Measurements from ENCODE around the gene SFT2D1. TPM values are rescaled to one million over a fixed set of nuclear protein-coding genes. Genes with fewer than 3 reads are reported as not detected.
A peak's percentile ranks its signal among the peaks of the same experiment; 100 is the strongest.
"Not testable (repeated sequence)": the region's sequence is repeated elsewhere in the genome, so short reads cannot be mapped to it uniquely, and the experiment has no call there.

SFT2D1 gene
- total RNA-seq, 4 donors from 2014 or later, result 36.8 to 53.5 (median 48.4) TPM

- no peak for DNase-seq
- Histone ChIP-seq H3K27me3 (no peaks in the 10 kb centered on the region), H3K36me3 (no peaks in the 10 kb centered on the region), H3K4me1 (peaks cover 7 to 10% of the 10 kb centered on the region in 2 donors), H3K27ac (no peak overlapping the region), H3K4me3 (replicated peaks in 1 of 3) (no peak overlapping the region), H3K9me3 (no peaks in the 10 kb centered on the region)
- no peak for TF ChIP-seq POLR2A (IDR thresholded peaks at IDR 0.05)
- TF ChIP-seq CTCF (IDR thresholded peaks at IDR 0.05), result no peak
- intact Hi-C loops (cut with DNase I), result loop anchor here (10.0 kb wide), 1 partner anchor 51 kb away; no protein-coding TSS in a partner anchor
- 93 to 96% methylated on average over 6 to 7 of the region's 9 CpGs for WGBS, 2 donors
Measured at GRCh38 chr6:166386111-166386510, 43.8 kb upstream of the SFT2D1 start.

GRCh38 chr6:166383802-166384363 is 41.5 kb upstream of the SFT2D1 start:
- not testable (repeated sequence) for H3K27me3 ChIP-seq, H3K9me3 ChIP-seq, H3K36me3 ChIP-seq
- Histone ChIP-seq H3K27ac (peak overlapping the region; percentile 84 to 97 (median 94)), H3K4me1 (peaks cover 21 to 25% of the 10 kb centered on the region in 2 donors), H3K4me3 (replicated peaks in 1 of 3) (peak overlapping the region; percentile 49 to 94 (median 72))
- intact Hi-C loops (cut with DNase I), result loop anchor here (10.0 kb wide), 1 partner anchor 49 kb away; no protein-coding TSS in a partner anchor
- WGBS, 2 donors, result 19 to 23% methylated on average over 22 of the region's 22 CpGs
- peak; percentile 51 to 61 for DNase-seq
- TF ChIP-seq CTCF (IDR thresholded peaks at IDR 0.05), result peak in 3 of 6 experiments; percentile 26 to 51 (median 36)

- Histone ChIP-seq H3K4me3 (replicated peaks in 1 of 3) (peak within 1 kb of the TSS; percentile 68 to 94 (median 80)), H3K27me3 (no peaks in the 10 kb centered on the region), H3K27ac (peak within 1 kb of the TSS; percentile 84 to 97 (median 94)), H3K4me1 (peaks cover 21 to 25% of the 10 kb centered on the region in 2 donors), H3K36me3 (no peaks in the 10 kb centered on the region), H3K9me3 (no peaks in the 10 kb centered on the region)
- intact Hi-C loops (cut with DNase I), result loop anchor here (10.0 kb wide), 1 partner anchor 48 kb away; no protein-coding TSS in a partner anchor
- TF ChIP-seq CTCF (IDR thresholded peaks at IDR 0.05) (no peak), POLR2A (IDR thresholded peaks at IDR 0.05) (peak; percentile 49 to 96)
- WGBS, 2 donors, result 0% methylated on average over 14 to 23 of the region's 94 CpGs
- DNase-seq, result peak; percentile 98
Measured at GRCh38 chr6:166382933-166383801, 40.8 kb upstream of the SFT2D1 start, which contains the start of gene MPC1. TSS of gene MPC1 (minus strand) at chr6:166382940. CDS start at chr6:166382876, 64 bp downstream.

GRCh38 chr6:166382500-166382932 is 40.2 kb upstream of the SFT2D1 start:
- DNase-seq, result no peak
- no peaks in the 10 kb centered on the region for H3K36me3 ChIP-seq
- no peak for TF ChIP-seq CTCF (IDR thresholded peaks at IDR 0.05)
- TF ChIP-seq POLR2A (IDR thresholded peaks at IDR 0.05), result peak in 1 of 2 donors; percentile 6
- H3K4me1 ChIP-seq, result peaks cover 21 to 25% of the 10 kb centered on the region in 2 donors
- WGBS, 2 donors, result no CpG with 5 or more reads among the region's 46 CpGs
- no peaks in the 10 kb centered on the region for H3K9me3 ChIP-seq
- peak overlapping the region; percentile 73 to 97 (median 94) for H3K27ac ChIP-seq
- no peaks in the 10 kb centered on the region for H3K27me3 ChIP-seq
- H3K4me3 ChIP-seq (replicated peaks in 1 of 3), result peak overlapping the region; percentile 68 to 94 (median 80)
- intact Hi-C loops (cut with DNase I), result loop anchor here (10.0 kb wide), 1 partner anchor 48 kb away; no protein-coding TSS in a partner anchor
